NCI-H446 treated with DMSO at 0.1 percent for 48 hours (cell line): ENCODE results near the gene UQCRC1.

Experiments used
- DNase-seq: peaks from one replicate; lab custom pipeline; 2025; lab: John Stamatoyannopoulos, UW

The UQCRC1 gene

GRCh38 chr3:48571938-48572337 is 37.5 kb downstream of the UQCRC1 start:
- DNase-seq, result no peak

GRCh38 chr3:48569808-48570450 is 39.5 kb downstream of the UQCRC1 start:
- DNase-seq, result no peak

- DNase-seq, result no peak
These were observed 40.0 kb downstream of the UQCRC1 start for GRCh38 chr3:48569400-48569799.

- DNase-seq, result no peak
These were observed 41.0 kb downstream of the UQCRC1 start for GRCh38 chr3:48568476-48568875.

- no peak for DNase-seq
These were observed 41.9 kb downstream of the UQCRC1 start for GRCh38 chr3:48567500-48567899.

- DNase-seq, result no peak
These were observed 42.4 kb downstream of the UQCRC1 start for GRCh38 chr3:48567090-48567489.

GRCh38 chr3:48566401-48566760 is 43.1 kb downstream of the UQCRC1 start:
- DNase-seq, result no peak

- no peak for DNase-seq
These were observed 43.6 kb downstream of the UQCRC1 start for GRCh38 chr3:48565591-48566400.

- DNase-seq, result no peak
These were observed 44.3 kb downstream of the UQCRC1 start for GRCh38 chr3:48565186-48565585.

- no peak for DNase-seq
These were observed 44.8 kb downstream of the UQCRC1 start for GRCh38 chr3:48564667-48565066.

- no peak for DNase-seq
These were observed 45.4 kb downstream of the UQCRC1 start for GRCh38 chr3:48564022-48564421.

GRCh38 chr3:48563382-48563918 is 46.0 kb downstream of the UQCRC1 start, which contains the start of gene UCN2:
UCN2 (minus strand) TSS chr3:48563781; CDS start chr3:48563124, 657 bp downstream.
- no peak for DNase-seq

GRCh38 chr3:48562367-48563095 is 46.9 kb downstream of the UQCRC1 start:
- DNase-seq, result no peak

GRCh38 chr3:48561045-48561736 is 48.3 kb downstream of the UQCRC1 start:
- DNase-seq, result no peak

- no peak for DNase-seq
These were observed 48.8 kb downstream of the UQCRC1 start for GRCh38 chr3:48560648-48561018.

- no peak for DNase-seq
These were observed 50.8 kb downstream of the UQCRC1 start for GRCh38 chr3:48558493-48559134.

- peak; percentile 95 for DNase-seq
These were observed 52.4 kb downstream of the UQCRC1 start, which contains the start of gene PFKFB4 for GRCh38 chr3:48556796-48557626. PFKFB4 (minus strand) TSS chr3:48556803; CDS start chr3:48556777, 26 bp downstream.

GRCh38 chr3:48555949-48556795 is 53.3 kb downstream of the UQCRC1 start:
- DNase-seq, result no peak

GRCh38 chr3:48555231-48555948 is 54.1 kb downstream of the UQCRC1 start:
- no peak for DNase-seq
